ENCODE results near the gene NTHL1. TPM values are rescaled to one million over a fixed set of nuclear protein-coding genes. Genes with fewer than 3 reads are reported as not detected.

Gene NTHL1
- total and polyA plus RNA-seq, 3 donors from 2014 or later = 18.0 to 35.6 (median 24.6) TPM

DNA sequence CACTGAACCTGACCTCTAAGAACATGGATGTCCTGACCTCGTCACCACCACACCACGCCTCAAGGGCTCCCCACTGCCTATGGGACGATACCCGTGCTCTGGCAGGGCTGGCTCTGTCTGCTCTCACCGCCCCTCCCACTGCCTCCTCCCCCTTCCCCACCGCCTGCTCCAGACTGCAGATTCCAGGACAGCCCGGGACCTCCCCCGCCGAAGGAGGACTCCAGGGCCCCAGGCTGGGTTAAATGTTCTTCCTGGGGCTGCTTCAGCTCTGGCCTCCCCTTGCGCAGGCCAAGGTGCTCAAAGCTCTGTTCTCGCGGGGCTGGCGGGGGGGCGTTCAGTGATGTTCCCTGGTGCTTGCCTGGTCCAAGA, 24.9 kb downstream of the NTHL1 start:
- peak; percentile 61 for DNase-seq
- intact Hi-C loops (cut with DNase I; ENCODE audit: low total_unique reads) = loop anchor here (10.0 kb wide), 1 partner anchor 62 kb away; no protein-coding TSS in a partner anchor
- no peaks in the 10 kb centered on the region for H3K27me3 ChIP-seq
- H3K9me3 ChIP-seq = no peaks in the 10 kb centered on the region
- TF ChIP-seq, protein P1, sequence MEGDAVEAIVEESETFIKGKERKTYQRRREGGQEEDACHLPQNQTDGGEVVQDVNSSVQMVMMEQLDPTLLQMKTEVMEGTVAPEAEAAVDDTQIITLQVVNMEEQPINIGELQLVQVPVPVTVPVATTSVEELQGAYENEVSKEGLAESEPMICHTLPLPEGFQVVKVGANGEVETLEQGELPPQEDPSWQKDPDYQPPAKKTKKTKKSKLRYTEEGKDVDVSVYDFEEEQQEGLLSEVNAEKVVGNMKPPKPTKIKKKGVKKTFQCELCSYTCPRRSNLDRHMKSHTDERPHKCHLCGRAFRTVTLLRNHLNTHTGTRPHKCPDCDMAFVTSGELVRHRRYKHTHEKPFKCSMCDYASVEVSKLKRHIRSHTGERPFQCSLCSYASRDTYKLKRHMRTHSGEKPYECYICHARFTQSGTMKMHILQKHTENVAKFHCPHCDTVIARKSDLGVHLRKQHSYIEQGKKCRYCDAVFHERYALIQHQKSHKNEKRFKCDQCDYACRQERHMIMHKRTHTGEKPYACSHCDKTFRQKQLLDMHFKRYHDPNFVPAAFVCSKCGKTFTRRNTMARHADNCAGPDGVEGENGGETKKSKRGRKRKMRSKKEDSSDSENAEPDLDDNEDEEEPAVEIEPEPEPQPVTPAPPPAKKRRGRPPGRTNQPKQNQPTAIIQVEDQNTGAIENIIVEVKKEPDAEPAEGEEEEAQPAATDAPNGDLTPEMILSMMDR (IDR thresholded peaks at IDR 0.05) = no peak
- TF ChIP-seq POLR2A (IDR thresholded peaks at IDR 0.05) = no peak
- peaks cover 26% of the 10 kb centered on the region for H3K4me1 ChIP-seq
- H3K36me3 ChIP-seq (ENCODE audit: low read depth, missing control alignments) = no peaks in the 10 kb centered on the region
- H3K4me3 ChIP-seq = peak overlapping the region in 1 of 2 donors; percentile 37
- no peak overlapping the region for H3K27ac ChIP-seq
- WGBS, 2 donors = 1 to 2% methylated on average over 5 to 14 of the region's 14 CpGs

DNA sequence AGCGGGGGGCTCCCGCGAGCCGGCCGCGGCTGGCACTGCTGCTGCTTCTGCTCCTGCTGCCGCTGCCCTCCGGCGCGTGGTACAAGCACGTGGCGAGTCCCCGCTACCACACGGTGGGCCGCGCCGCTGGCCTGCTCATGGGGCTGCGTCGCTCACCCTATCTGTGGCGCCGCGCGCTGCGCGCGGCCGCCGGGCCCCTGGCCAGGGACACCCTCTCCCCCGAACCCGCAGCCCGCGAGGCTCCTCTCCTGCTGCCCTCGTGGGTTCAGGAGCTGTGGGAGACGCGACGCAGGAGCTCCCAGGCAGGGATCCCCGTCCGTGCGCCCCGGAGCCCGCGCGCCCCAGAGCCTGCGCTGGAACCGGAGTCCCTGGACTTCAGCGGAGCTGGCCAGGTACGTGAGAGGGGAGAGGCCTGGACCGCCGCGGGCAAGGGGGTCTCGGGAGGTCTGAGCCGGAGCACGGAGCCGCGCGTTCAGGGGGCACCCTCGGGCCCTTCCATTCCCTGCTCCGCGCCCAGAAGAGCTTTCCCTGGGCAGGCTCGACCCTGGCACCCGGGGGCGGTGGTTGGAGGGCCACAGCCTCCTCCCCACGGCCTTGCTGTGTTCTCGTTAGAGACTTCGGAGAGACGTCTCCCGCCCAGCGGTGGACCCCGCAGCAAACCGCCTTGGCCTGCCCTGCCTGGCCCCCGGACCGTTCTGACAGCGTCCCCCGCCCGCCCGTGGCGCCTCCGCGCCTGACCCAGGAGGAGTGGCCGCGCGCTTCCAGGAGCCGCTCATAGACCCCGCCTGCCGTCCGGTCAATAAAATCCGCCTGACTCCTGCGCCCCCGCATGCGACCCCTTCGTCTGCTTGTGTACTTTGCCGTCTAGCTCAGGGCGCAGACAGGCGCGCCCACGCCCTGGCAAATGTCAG, 27.5 kb downstream of the NTHL1 start:
- 1 to 2% methylated on average over 10 to 83 of the region's 96 CpGs for WGBS, 2 donors
- TF ChIP-seq, protein P1 (IDR thresholded peaks at IDR 0.05) = no peak
- no peak for TF ChIP-seq POLR2A (IDR thresholded peaks at IDR 0.05)
- Histone ChIP-seq H3K36me3 (ENCODE audit: low read depth, missing control alignments) (no peaks in the 10 kb centered on the region), H3K27ac (no peak overlapping the region), H3K4me3 (peak overlapping the region in 1 of 2 donors; percentile 34), H3K27me3 (no peaks in the 10 kb centered on the region), H3K4me1 (peaks cover 21% of the 10 kb centered on the region), H3K9me3 (no peaks in the 10 kb centered on the region)
- intact Hi-C loops (cut with DNase I; ENCODE audit: low total_unique reads) = loop anchor here (10.0 kb wide), 1 partner anchor 65 kb away; no protein-coding TSS in a partner anchor
- no peak for DNase-seq

DNA sequence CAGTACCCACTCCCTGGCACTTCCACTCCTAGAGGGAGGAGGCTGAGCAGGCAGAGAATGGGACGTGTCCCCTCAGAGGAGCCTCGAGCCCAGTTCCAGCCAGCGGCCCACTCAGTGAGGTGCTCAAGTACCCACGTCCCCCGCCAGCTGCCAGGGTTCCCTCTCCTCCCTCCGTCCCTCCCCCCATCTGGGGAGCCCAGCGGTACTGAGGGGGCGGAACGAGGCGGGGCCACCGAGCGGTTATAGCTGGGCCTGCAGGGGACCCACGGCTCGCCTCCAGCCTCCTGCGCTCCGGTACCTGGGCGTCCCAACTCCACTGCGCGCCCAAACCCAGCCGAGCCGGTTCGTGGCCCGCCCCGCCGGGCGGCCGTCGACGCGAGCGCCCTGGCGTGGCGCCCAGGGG, 28.1 kb downstream of the NTHL1 start, which contains the start of gene NPW:
NPW (plus strand) TSS at position 268 of the 403 bp plus-strand sequence.
- Histone ChIP-seq H3K36me3 (ENCODE audit: low read depth, missing control alignments) (no peaks in the 10 kb centered on the region), H3K4me1 (peaks cover 21% of the 10 kb centered on the region), H3K27ac (no peak within 1 kb of the TSS), H3K4me3 (peak within 1 kb of the TSS in 1 of 2 donors; percentile 34), H3K9me3 (no peaks in the 10 kb centered on the region), H3K27me3 (no peaks in the 10 kb centered on the region)
- WGBS, 2 donors = 3 to 5% methylated on average over 20 to 22 of the region's 33 CpGs
- TF ChIP-seq, protein P1 (IDR thresholded peaks at IDR 0.05) = no peak
- TF ChIP-seq POLR2A (IDR thresholded peaks at IDR 0.05) = no peak
- intact Hi-C loops (cut with DNase I; ENCODE audit: low total_unique reads) = no loop called here
- no peak for DNase-seq

DNA sequence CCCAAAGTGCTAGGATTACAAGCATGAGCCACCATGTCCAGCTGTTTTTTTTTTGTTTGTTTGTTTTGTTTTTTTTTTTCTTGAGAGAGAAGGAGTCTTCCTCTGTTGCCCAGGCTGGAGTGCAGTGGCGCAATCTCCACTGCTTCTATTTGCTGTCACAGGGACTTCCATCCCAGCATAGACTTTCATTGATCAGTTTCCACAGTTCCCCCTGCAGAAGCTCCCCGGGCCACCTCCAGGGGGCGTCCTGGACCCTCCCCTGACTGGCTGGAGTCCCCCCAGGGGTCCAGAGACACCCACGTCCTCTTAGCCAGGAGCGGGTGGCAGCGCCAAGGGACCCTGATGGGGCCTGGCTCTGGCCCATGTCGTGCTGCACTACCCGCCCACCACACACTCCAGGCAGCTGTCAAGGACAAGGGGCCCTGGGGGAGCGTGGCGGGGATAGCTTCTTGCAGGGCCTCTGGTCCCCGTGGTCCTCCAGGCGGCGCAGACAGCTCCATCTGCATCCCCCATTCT, 31.2 kb downstream of the NTHL1 start:
- TF ChIP-seq, protein P1 (IDR thresholded peaks at IDR 0.05) = peak in 1 of 3 experiments; percentile 15
- TF ChIP-seq POLR2A (IDR thresholded peaks at IDR 0.05) = no peak
- no peak overlapping the region for H3K4me3 ChIP-seq
- no peak for DNase-seq
- no peaks in the 10 kb centered on the region for H3K36me3 ChIP-seq (ENCODE audit: low read depth, missing control alignments)
- intact Hi-C loops (cut with DNase I; ENCODE audit: low total_unique reads) = no loop called here
- no peak overlapping the region for H3K27ac ChIP-seq
- 47 to 56% methylated on average over 7 to 13 of the region's 13 CpGs for WGBS, 2 donors
- H3K4me1 ChIP-seq = peaks cover 6% of the 10 kb centered on the region
- H3K9me3 ChIP-seq = no peaks in the 10 kb centered on the region
- H3K27me3 ChIP-seq = no peaks in the 10 kb centered on the region

All from testis (tissue), 3 donors.